MM.1S (cell line): ENCODE measurements around the gene TBC1D16.

Source experiments
- DNase-seq: peaks from one replicate; pipeline ENCODE4 v3.0.0-alpha.2; 2015
- H2AFZ ChIP-seq: fragments of 300-600 bp; sonication (generic); 2 replicates; pipeline ENCODE4 v1.6.0; 2016; ENCODE audit warnings: antibody characterized with exemption, low read length
- H3F3A ChIP-seq: fragments of 300-600 bp; sonication (generic); 2 replicates; pipeline ENCODE4 v1.6.1; 2016; ENCODE audit warnings: mild to moderate bottlenecking, antibody characterized with exemption, low read length, moderate library complexity, mixed read lengths; ENCODE audit not compliant: insufficient read depth
- H3K27ac ChIP-seq: fragments of 300-600 bp; sonication (generic); 2 replicates; pipeline ENCODE4 v1.5.1; 2016; ENCODE audit warnings: mild to moderate bottlenecking, low read length
- H3K27me3 ChIP-seq: fragments of 300-600 bp; sonication (generic); replicated peaks from 2 replicates; pipeline ENCODE4 v1.6.0; 2016; ENCODE audit warnings: low read length; ENCODE audit not compliant: insufficient read depth
- H3K36me3 ChIP-seq: fragments of 300-600 bp; sonication (generic); replicated peaks from 2 replicates; pipeline ENCODE4 v1.6.1; 2016; ENCODE audit warnings: mild to moderate bottlenecking, low read length, mixed read lengths; ENCODE audit not compliant: insufficient read depth
- H3K4me1 ChIP-seq: fragments of 300-600 bp; sonication (generic); 2 replicates; pipeline ENCODE4 v1.6.1; 2016; ENCODE audit warnings: low read length, mixed read lengths
- H3K4me2 ChIP-seq: fragments of 300-600 bp; sonication (generic); 2 replicates; pipeline ENCODE4 v1.6.0; 2016; ENCODE audit warnings: low read depth, low read length
- H3K4me3 ChIP-seq: fragments of 300-600 bp; sonication (generic); 2 replicates; pipeline ENCODE4 v1.5.1; 2016; ENCODE audit warnings: low read length, mixed read lengths
- H3K79me2 ChIP-seq: fragments of 300-600 bp; sonication (generic); 2 replicates; pipeline ENCODE4 v1.6.1; 2016; ENCODE audit warnings: mixed run types, low read length, mixed read lengths
- H3K9ac ChIP-seq: fragments of 300-600 bp; sonication (generic); 2 replicates; pipeline ENCODE4 v1.6.1; 2016; ENCODE audit warnings: low read length, mixed read lengths
- H3K9me2 ChIP-seq: fragments of 300-600 bp; sonication (generic); replicated peaks from 2 replicates; pipeline ENCODE4 v1.6.1; 2016; ENCODE audit warnings: mild to moderate bottlenecking, low read length, mixed read lengths; ENCODE audit not compliant: insufficient read depth
- H3K9me3 ChIP-seq: fragments of 300-600 bp; sonication (generic); replicated peaks from 2 replicates; pipeline ENCODE4 v1.6.1; 2016; ENCODE audit warnings: mild to moderate bottlenecking, low read length, mixed read lengths; ENCODE audit not compliant: insufficient read depth
- H4K20me1 ChIP-seq: fragments of 300-600 bp; sonication (generic); 2 replicates; pipeline ENCODE4 v1.6.1; 2016; ENCODE audit warnings: mild to moderate bottlenecking, low read length, moderate library complexity, mixed read lengths; ENCODE audit not compliant: insufficient read depth
- CTCF ChIP-seq: fragments of 300-600 bp; sonication (generic); IDR thresholded peaks from 2 replicates; pipeline ENCODE4 v1.5.1; 2016; ENCODE audit warnings: antibody characterized with exemption, low read length, mixed read lengths
- EZH2 ChIP-seq: fragments of 300-600 bp; sonication (generic); optimal IDR thresholded peaks from 2 replicates; pipeline ENCODE3; 2017; ENCODE audit warnings: low read depth, mild to moderate bottlenecking, antibody characterized with exemption, low read length, mixed read lengths
- EZH2phosphoT487 ChIP-seq: fragments of 300-600 bp; sonication (generic); IDR thresholded peaks from 2 replicates; pipeline ENCODE4 v1.6.1; 2018; ENCODE audit warnings: antibody characterized with exemption, low read length

Gene TBC1D16

GRCh38 chr17:80008848-80009247, 26.8 kb downstream of the TBC1D16 start:
- Histone ChIP-seq H2AFZ (no peak overlapping the region), H3K27ac (no peak overlapping the region), H3K4me1 (0 out of 2 replicates have a peak, but pooled peaks cover 3% of the 10 kb centered on the region), H4K20me1 (no peaks in the 10 kb centered on the region), H3K79me2 (no peaks in the 10 kb centered on the region), H3K4me2 (no peak overlapping the region), H3K4me3 (no peak overlapping the region), H3K36me3 (no peaks in the 10 kb centered on the region), H3K9me2 (no peaks in the 10 kb centered on the region), H3K27me3 (peaks cover 95% of the 10 kb centered on the region), H3K9ac (no peak overlapping the region), H3K9me3 (no peaks in the 10 kb centered on the region), H3F3A (no peaks in the 10 kb centered on the region)
- TF ChIP-seq EZH2 (no peak), EZH2phosphoT487 (no peak)
- no peak for DNase-seq

- H3K9me3 ChIP-seq, result no peaks in the 10 kb centered on the region
- H3F3A ChIP-seq, result no peaks in the 10 kb centered on the region
- no peaks in the 10 kb centered on the region for H3K79me2 ChIP-seq
- TF ChIP-seq EZH2phosphoT487 (no peak), EZH2 (no peak), CTCF (peak; percentile 91)
- DNase-seq, result peak; percentile 68
- no peak overlapping the region for H3K27ac ChIP-seq
- H3K9me2 ChIP-seq, result no peaks in the 10 kb centered on the region
- H3K36me3 ChIP-seq, result no peaks in the 10 kb centered on the region
- H2AFZ ChIP-seq, result no peak overlapping the region
- 0 out of 2 replicates have a peak, but pooled peaks cover 3% of the 10 kb centered on the region for H3K4me1 ChIP-seq
- H4K20me1 ChIP-seq, result no peaks in the 10 kb centered on the region
- no peak overlapping the region for H3K4me3 ChIP-seq
- H3K27me3 ChIP-seq, result peaks cover 95% of the 10 kb centered on the region
- no peak overlapping the region for H3K9ac ChIP-seq
- H3K4me2 ChIP-seq, result no peak overlapping the region
These were observed 27.3 kb downstream of the TBC1D16 start for GRCh38 chr17:80008383-80008840.

- TF ChIP-seq EZH2phosphoT487, result no peak
- TF ChIP-seq EZH2, result no peak
- no peak for TF ChIP-seq CTCF
- Histone ChIP-seq H3K4me3 (no peak overlapping the region), H3K4me1 (0 out of 2 replicates have a peak, but pooled peaks cover 3% of the 10 kb centered on the region), H3K9ac (no peak overlapping the region), H3F3A (no peaks in the 10 kb centered on the region), H3K9me2 (no peaks in the 10 kb centered on the region), H3K36me3 (no peaks in the 10 kb centered on the region), H3K79me2 (no peaks in the 10 kb centered on the region), H2AFZ (no peak overlapping the region), H3K27ac (no peak overlapping the region), H3K9me3 (no peaks in the 10 kb centered on the region), H4K20me1 (no peaks in the 10 kb centered on the region), H3K27me3 (peaks cover 95% of the 10 kb centered on the region), H3K4me2 (no peak overlapping the region)
- DNase-seq, result no peak
These were observed 27.7 kb downstream of the TBC1D16 start for GRCh38 chr17:80007939-80008338.
